Measurements from ENCODE around the gene SMU1.

SMU1 gene

DNA sequence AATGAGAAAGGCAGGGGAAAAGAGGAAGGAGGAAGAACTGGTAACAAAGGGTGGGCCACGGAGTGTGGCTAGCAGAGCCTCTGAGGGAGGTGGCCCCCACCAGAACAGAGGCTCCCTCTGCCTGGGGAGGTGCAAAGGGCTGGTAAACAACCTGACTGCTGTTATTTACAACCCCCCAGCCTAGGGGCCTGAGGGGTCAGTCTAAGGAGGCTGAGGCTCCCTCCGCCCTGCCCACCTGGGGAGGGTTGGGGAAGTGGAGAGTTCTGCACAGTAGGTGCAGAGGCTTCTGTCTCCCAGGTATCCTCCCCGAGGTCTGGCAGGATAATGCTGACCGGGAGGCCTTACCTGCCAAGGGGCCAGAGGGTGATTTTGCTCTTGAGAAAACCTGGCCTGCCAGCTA, 35.6 kb upstream of the SMU1 start:
- Histone ChIP-seq H3K4me1 (ENCODE audit: control insufficient read depth, insufficient read depth, low read length) (peaks cover 8% of the 10 kb centered on the region), H3K27me3 (ENCODE audit: control insufficient read depth, insufficient read depth, low read length) (no peaks in the 10 kb centered on the region), H3K4me3 (ENCODE audit: low read length) (no peak overlapping the region), H3K36me3 (ENCODE audit: control insufficient read depth, insufficient read depth, low read length) (peaks cover 20% of the 10 kb centered on the region), H3K9me3 (ENCODE audit: control insufficient read depth, low read length) (no peaks in the 10 kb centered on the region), H3K9ac (ENCODE audit: low read length) (no peak overlapping the region)

DNA sequence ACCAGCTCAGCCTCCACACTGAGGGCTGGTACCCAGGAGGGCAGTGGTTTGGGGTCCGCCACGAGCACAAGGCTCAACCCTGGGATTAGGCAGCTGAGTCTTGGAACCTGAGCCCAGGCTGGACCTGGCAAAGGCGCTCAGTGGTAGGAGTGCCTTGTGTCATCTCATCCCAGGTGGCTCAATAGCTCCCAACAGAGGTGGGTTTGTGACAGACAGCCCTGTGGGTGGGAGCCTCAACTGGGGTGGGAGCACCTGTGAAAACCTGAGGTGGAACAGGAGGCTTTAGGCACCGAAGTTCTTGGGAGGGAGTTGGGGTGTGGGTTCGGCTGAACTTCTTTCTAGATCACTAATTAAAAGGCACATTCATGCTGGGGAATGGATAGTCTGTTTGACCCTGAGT, 35.2 kb upstream of the SMU1 start:
- H3K4me1 ChIP-seq (ENCODE audit: control insufficient read depth, insufficient read depth, low read length): peaks cover 10% of the 10 kb centered on the region
- H3K36me3 ChIP-seq (ENCODE audit: control insufficient read depth, insufficient read depth, low read length): peaks cover 20% of the 10 kb centered on the region
- no peaks in the 10 kb centered on the region for H3K27me3 ChIP-seq (ENCODE audit: control insufficient read depth, insufficient read depth, low read length)
- H3K9ac ChIP-seq (ENCODE audit: low read length): no peak overlapping the region
- H3K4me3 ChIP-seq (ENCODE audit: low read length): no peak overlapping the region
- no peaks in the 10 kb centered on the region for H3K9me3 ChIP-seq (ENCODE audit: control insufficient read depth, low read length)

DNA sequence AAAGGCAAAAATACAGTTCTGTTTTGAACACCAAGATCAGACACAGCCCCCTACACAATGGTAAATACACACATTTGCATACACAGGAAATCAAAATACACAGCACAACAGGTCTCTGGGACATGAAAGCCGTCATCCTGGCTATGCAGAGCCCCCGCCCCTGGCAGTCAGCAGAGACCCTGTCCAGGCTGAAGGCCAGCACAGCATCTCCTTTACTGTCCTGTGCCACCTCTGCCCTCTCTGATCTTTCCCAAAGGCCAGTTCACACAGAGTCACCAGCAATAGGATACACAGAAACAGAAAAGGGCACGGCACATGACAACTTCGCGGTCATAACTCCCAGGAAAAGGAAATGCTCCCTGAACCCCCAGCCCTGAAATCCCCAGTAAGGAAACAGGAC, 34.2 kb upstream of the SMU1 start:
- H3K27me3 ChIP-seq (ENCODE audit: control insufficient read depth, insufficient read depth, low read length): no peaks in the 10 kb centered on the region
- peaks cover 10% of the 10 kb centered on the region for H3K4me1 ChIP-seq (ENCODE audit: control insufficient read depth, insufficient read depth, low read length)
- H3K36me3 ChIP-seq (ENCODE audit: control insufficient read depth, insufficient read depth, low read length): peaks cover 17% of the 10 kb centered on the region
- no peak overlapping the region for H3K9ac ChIP-seq (ENCODE audit: low read length)
- no peaks in the 10 kb centered on the region for H3K9me3 ChIP-seq (ENCODE audit: control insufficient read depth, low read length)
- H3K4me3 ChIP-seq (ENCODE audit: low read length): no peak overlapping the region

DNA sequence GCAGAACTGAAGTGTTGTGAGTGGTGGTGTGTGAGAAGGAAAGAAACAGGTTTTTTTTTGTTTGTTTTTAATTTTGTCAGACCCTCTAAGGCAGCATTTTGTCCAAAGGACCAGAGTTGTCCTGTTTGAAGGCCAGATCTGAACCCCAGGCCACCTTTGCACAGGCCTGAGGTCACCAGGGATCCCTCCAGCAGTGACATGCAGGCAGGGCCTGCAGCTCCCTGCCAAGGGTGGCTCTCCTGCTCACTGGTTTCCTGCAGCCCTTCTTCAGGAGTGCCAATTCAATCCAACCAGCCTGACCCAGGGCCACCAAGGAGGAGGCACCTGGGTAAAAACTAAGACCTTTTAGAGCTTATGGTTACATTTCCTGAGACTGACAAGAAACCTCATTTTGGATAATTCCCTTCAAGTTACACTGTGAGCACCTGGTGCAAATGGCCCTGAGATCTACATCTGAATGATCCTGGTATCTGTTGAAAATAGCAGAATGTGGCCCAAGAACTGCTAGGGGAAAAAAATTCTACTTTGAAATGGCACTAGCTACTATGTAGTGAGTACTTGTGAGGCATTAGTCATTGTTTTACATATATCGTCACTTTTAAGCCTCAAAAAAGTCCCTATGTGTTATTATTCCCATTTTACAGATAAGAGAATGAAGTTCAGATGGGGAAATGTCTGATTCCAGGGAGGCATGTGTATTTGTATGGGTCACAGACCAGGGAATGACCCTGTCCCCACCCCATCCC, 33.5 kb upstream of the SMU1 start:
- Histone ChIP-seq H3K27me3 (ENCODE audit: control insufficient read depth, insufficient read depth, low read length) (no peaks in the 10 kb centered on the region), H3K36me3 (ENCODE audit: control insufficient read depth, insufficient read depth, low read length) (peaks cover 17% of the 10 kb centered on the region), H3K9ac (ENCODE audit: low read length) (no peak overlapping the region), H3K4me3 (ENCODE audit: low read length) (no peak overlapping the region), H3K9me3 (ENCODE audit: control insufficient read depth, low read length) (no peaks in the 10 kb centered on the region), H3K4me1 (ENCODE audit: control insufficient read depth, insufficient read depth, low read length) (peaks cover 10% of the 10 kb centered on the region)

DNA sequence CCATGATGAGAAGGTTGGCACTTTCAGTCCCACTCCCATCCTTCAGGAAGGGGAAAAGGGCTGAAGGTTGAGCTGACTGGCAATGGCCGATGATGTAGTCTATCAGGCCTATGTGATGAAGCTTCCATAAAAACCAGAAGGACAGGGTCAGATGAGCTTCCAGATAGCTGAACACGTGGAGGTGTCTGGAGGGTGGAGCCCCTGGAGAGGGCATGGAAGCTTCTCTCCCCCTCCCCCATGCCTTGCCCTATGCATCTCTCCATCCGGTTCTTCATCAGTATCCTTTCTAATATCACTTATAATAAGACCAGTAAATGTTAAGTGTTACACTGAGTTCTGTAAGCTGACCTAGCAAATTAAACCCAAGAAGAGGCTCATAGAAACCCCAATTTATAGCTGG, 32.6 kb upstream of the SMU1 start:
- Histone ChIP-seq H3K36me3 (ENCODE audit: control insufficient read depth, insufficient read depth, low read length) (peaks cover 17% of the 10 kb centered on the region), H3K9ac (ENCODE audit: low read length) (no peak overlapping the region), H3K9me3 (ENCODE audit: control insufficient read depth, low read length) (no peaks in the 10 kb centered on the region), H3K4me1 (ENCODE audit: control insufficient read depth, insufficient read depth, low read length) (peaks cover 10% of the 10 kb centered on the region), H3K27me3 (ENCODE audit: control insufficient read depth, insufficient read depth, low read length) (no peaks in the 10 kb centered on the region), H3K4me3 (ENCODE audit: low read length) (no peak overlapping the region)

DNA sequence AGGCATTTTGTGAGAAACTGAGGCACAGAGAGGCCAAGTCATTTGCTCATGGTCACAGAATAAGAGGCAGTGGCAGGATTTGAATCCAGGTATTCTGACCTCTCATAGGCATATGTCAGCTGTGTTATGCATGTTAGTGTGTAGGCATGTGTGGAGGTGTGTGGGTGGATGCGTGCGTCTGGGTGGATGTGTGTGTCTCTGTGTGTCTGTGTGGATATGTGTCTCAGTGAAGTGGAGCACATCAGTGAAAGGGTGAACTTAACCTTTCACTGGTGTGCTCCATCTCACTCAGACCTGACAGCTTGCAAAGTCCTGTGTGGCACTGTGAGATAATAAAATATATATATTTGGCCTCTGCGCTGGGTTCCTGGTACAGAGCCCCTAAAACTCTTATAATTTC, 32.0 kb upstream of the SMU1 start:
- peaks cover 17% of the 10 kb centered on the region for H3K36me3 ChIP-seq (ENCODE audit: control insufficient read depth, insufficient read depth, low read length)
- no peaks in the 10 kb centered on the region for H3K9me3 ChIP-seq (ENCODE audit: control insufficient read depth, low read length)
- H3K9ac ChIP-seq (ENCODE audit: low read length): no peak overlapping the region
- no peaks in the 10 kb centered on the region for H3K27me3 ChIP-seq (ENCODE audit: control insufficient read depth, insufficient read depth, low read length)
- H3K4me1 ChIP-seq (ENCODE audit: control insufficient read depth, insufficient read depth, low read length): peaks cover 10% of the 10 kb centered on the region
- no peak overlapping the region for H3K4me3 ChIP-seq (ENCODE audit: low read length)

DNA sequence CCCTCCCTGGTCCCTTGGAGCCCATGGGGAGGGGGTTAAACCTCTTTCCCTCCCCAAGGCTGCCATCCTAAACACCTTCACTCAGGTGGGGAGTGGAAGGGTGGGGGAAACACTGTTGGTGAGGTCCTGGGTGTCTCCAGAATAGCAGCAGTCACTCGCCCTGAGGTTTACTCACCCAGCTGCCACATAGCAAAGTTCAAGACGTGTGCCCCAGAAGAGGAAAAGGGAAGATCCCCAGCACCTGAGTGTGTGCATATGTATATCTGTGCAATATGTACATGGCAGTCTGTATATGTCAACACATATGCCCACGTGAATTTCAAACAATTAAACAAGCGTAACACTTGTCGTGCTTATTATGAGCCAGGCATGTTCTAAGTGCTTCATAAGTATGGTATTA, 31.3 kb upstream of the SMU1 start:
- Histone ChIP-seq H3K4me3 (ENCODE audit: low read length) (no peak overlapping the region), H3K9me3 (ENCODE audit: control insufficient read depth, low read length) (no peaks in the 10 kb centered on the region), H3K9ac (ENCODE audit: low read length) (no peak overlapping the region), H3K27me3 (ENCODE audit: control insufficient read depth, insufficient read depth, low read length) (no peaks in the 10 kb centered on the region), H3K4me1 (ENCODE audit: control insufficient read depth, insufficient read depth, low read length) (peaks cover 10% of the 10 kb centered on the region), H3K36me3 (ENCODE audit: control insufficient read depth, insufficient read depth, low read length) (peaks cover 10% of the 10 kb centered on the region)

DNA sequence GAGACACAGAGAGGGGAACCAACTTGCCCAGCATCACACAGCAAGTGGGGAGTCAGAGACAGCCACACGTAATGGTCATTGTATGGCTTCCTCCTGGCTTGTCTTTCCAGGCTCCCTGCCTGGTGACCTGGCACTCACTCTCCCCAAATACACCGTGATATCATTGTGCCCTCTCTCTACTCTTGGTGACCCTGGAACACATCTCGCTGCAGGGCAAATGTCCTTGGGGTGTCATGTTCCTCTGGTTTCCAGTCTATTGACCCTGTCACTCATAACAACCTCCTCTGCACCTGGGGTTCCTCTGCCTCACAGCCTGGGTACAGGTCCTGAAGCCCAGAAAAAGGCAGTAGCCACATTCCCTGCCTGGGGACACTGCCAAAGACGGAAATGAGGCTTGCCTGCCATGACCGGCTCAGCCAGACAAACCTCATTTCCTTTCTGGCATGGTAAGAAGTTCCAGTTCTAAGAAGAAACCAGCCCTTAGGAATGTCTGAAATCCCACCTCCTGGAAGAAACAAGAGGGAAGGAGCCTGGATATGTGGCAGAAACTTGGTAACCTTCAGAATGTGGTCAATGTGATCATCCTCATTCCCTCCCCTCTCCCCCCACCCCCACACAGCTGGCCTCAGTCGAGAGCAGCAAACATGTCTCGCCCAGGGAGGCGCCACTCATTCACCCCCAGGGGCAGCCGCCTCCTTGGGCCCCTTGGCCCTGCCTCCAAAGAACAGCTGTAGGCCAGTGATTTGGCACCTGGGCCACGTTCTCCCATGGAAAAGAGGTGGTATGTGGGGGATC, 30.6 kb upstream of the SMU1 start:
- Histone ChIP-seq H3K9ac (ENCODE audit: low read length) (no peak overlapping the region), H3K36me3 (ENCODE audit: control insufficient read depth, insufficient read depth, low read length) (peaks cover 5% of the 10 kb centered on the region), H3K4me1 (ENCODE audit: control insufficient read depth, insufficient read depth, low read length) (peaks cover 10% of the 10 kb centered on the region)

DNA sequence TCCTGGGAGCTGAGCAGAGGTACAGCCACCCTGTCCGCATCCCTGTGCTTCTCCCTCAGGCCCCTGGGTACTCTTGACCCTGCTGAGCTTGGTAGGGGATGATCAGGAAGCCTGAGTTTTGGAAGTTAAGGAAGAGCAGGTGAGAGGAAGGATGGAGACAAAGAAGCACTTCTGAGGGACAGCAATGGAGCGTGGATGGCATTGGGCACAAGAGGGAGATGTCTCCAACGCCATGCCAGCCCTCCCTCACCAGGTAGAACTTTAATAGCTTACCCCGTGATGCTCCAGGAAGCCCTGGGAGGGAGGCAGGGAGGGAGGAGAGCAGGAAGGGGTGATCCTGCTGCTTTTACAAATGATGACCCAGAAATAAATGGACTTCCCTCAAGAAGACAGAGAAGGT, 29.9 kb upstream of the SMU1 start:
- no peak overlapping the region for H3K9ac ChIP-seq (ENCODE audit: low read length)
- H3K4me1 ChIP-seq (ENCODE audit: control insufficient read depth, insufficient read depth, low read length): peaks cover 10% of the 10 kb centered on the region
- peaks cover under 1% of the 10 kb centered on the region for H3K36me3 ChIP-seq (ENCODE audit: control insufficient read depth, insufficient read depth, low read length)
- no peaks in the 10 kb centered on the region for H3K27me3 ChIP-seq (ENCODE audit: control insufficient read depth, insufficient read depth, low read length)
- no peak overlapping the region for H3K4me3 ChIP-seq (ENCODE audit: low read length)
- no peaks in the 10 kb centered on the region for H3K9me3 ChIP-seq (ENCODE audit: control insufficient read depth, low read length)

More for the DNA sequence above, 30.6 kb upstream of the SMU1 start:
- H3K27me3 ChIP-seq (ENCODE audit: control insufficient read depth, insufficient read depth, low read length): no peaks in the 10 kb centered on the region
- H3K4me3 ChIP-seq (ENCODE audit: low read length): no peak overlapping the region
- no peaks in the 10 kb centered on the region for H3K9me3 ChIP-seq (ENCODE audit: control insufficient read depth, low read length)

DNA sequence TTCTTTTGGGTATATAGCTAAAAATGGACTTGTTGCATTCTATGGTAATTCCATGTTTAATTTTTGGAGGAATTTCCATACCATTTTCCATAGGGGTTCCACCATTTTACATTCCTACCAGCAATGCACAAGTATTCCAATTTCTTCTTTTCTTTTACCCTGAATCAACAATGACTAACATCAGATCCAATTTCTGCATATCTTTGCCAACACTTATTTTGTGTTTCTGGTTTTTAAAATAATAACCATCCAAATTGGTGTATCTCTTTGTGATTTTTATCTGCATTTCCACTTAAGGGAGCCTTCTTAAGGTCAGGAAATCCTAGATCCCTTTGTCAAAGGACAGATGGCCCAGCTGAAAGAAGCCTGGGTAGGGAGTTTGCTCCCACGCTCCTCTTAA, 29.5 kb upstream of the SMU1 start:
- no peaks in the 10 kb centered on the region for H3K9me3 ChIP-seq (ENCODE audit: control insufficient read depth, low read length)
- no peak overlapping the region for H3K9ac ChIP-seq (ENCODE audit: low read length)
- no peaks in the 10 kb centered on the region for H3K36me3 ChIP-seq (ENCODE audit: control insufficient read depth, insufficient read depth, low read length)
- no peaks in the 10 kb centered on the region for H3K27me3 ChIP-seq (ENCODE audit: control insufficient read depth, insufficient read depth, low read length)
- H3K4me1 ChIP-seq (ENCODE audit: control insufficient read depth, insufficient read depth, low read length): peaks cover 10% of the 10 kb centered on the region
- no peak overlapping the region for H3K4me3 ChIP-seq (ENCODE audit: low read length)

DNA sequence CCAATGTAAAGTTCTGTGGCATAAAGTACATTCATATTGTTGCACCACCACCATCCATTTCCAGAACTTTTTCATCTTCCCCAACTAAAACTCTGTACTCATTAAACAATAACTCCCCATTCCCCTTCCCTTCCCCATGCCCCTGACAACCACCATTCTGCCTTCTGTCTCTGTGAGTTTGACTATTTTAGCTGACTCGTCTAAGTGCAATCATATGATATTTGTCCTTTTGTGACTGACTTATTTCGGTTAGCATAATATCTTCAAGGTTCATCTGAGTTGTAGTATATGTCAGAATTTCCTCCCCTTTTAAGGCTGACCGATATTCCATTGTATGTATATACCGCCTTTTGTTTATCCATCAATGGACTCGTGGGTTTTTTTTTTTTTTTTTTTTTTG, 29.0 kb upstream of the SMU1 start:
- Histone ChIP-seq H3K9me3 (ENCODE audit: control insufficient read depth, low read length) (no peaks in the 10 kb centered on the region), H3K36me3 (ENCODE audit: control insufficient read depth, insufficient read depth, low read length) (no peaks in the 10 kb centered on the region), H3K4me3 (ENCODE audit: low read length) (no peak overlapping the region), H3K4me1 (ENCODE audit: control insufficient read depth, insufficient read depth, low read length) (peaks cover 10% of the 10 kb centered on the region), H3K27me3 (ENCODE audit: control insufficient read depth, insufficient read depth, low read length) (no peaks in the 10 kb centered on the region), H3K9ac (ENCODE audit: low read length) (no peak overlapping the region)

DNA sequence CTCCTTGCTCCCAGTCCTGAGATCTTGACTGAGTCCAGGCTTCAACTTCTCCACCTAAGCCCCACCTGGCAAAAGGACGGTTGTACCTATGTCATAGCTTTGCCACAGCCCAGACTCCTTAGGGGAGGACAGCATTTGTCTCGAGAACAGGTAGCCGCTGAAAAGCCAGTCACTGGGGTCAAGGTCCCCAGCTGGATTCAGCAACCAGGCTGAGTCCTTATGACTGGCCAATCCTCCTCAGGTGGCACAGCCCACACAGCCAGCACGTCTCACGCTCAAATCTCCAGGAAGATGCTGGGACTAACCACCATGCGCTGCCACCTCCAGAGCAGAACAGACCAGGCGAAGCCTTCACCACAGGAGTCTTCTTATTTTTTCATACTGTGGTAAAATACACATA, 27.9 kb upstream of the SMU1 start:
- H3K27me3 ChIP-seq (ENCODE audit: control insufficient read depth, insufficient read depth, low read length): no peaks in the 10 kb centered on the region
- no peaks in the 10 kb centered on the region for H3K9me3 ChIP-seq (ENCODE audit: control insufficient read depth, low read length)
- no peak overlapping the region for H3K4me3 ChIP-seq (ENCODE audit: low read length)
- H3K4me1 ChIP-seq (ENCODE audit: control insufficient read depth, insufficient read depth, low read length): peaks cover 10% of the 10 kb centered on the region
- H3K36me3 ChIP-seq (ENCODE audit: control insufficient read depth, insufficient read depth, low read length): no peaks in the 10 kb centered on the region
- no peak overlapping the region for H3K9ac ChIP-seq (ENCODE audit: low read length)
